ENCODE data around the gene RAI1. TPM values are rescaled to one million over a fixed set of nuclear protein-coding genes. Genes with fewer than 3 reads are reported as not detected.

Gene RAI1
- total and polyA plus RNA-seq, 2 experiments from 2014 or later = 0.87 to 0.89 TPM

GRCh38 chr17:17783825-17784656 is 102.8 kb downstream of the RAI1 start:
- Histone ChIP-seq H3K36me3 (ENCODE audit: insufficient read depth) (no peaks in the 10 kb centered on the region), H3K9me2 (ENCODE audit: insufficient read depth) (no peaks in the 10 kb centered on the region), H2AFZ (peak overlapping the region; percentile 85), H3F3A (replicated peaks; ENCODE audit: low read depth) (peaks cover 24% of the 10 kb centered on the region; the same call in 1 of the 2 replicates), H3K27me3 (ENCODE audit: insufficient read depth) (peaks cover 55% of the 10 kb centered on the region), H4K20me1 (replicated peaks; ENCODE audit: insufficient read depth) (no peaks in the 10 kb centered on the region), H3K4me2 (peak overlapping the region; percentile 99), H3K27ac (ENCODE audit: low read depth) (no peak overlapping the region), H3K4me1 (ENCODE audit: insufficient read depth) (peaks cover 37% of the 10 kb centered on the region), H3K79me2 (replicated peaks; ENCODE audit: insufficient read depth) (no peaks in the 10 kb centered on the region), H3K4me3 (peak overlapping the region; percentile 87)
- Mint-ChIP-seq H3K4me3 (peak overlapping the region; percentile 77), H3K36me3 (ENCODE audit: low read depth) (no peaks in the 10 kb centered on the region), H3K9me3 (no peaks in the 10 kb centered on the region), H3K27me3 (ENCODE audit: insufficient read depth, low read depth, poor library complexity) (peaks cover 41% of the 10 kb centered on the region), H3K4me1 (peaks cover 45% of the 10 kb centered on the region), H3K27ac (no peak overlapping the region; the same call in 1 of the 2 replicates)
- TF ChIP-seq REST (IDR thresholded peaks at IDR 0.05; ENCODE audit: unreplicated experiment) (no peak), CREB1 (CRISPR knock-in tag; IDR thresholded peaks at IDR 0.05; ENCODE audit: low read depth) (no peak), ZNF114 (CRISPR knock-in tag; IDR thresholded peaks at IDR 0.05) (no peak), JUNB (IDR thresholded peaks at IDR 0.05; ENCODE audit: unreplicated experiment) (no peak), NANOG (IDR thresholded peaks at IDR 0.05; ENCODE audit: borderline replicate concordance) (no peak), ZNF462 (CRISPR knock-in tag; IDR thresholded peaks at IDR 0.05) (no peak), POLR2AphosphoS5 (IDR thresholded peaks at IDR 0.05; ENCODE audit: low read depth) (no peak), EZH2phosphoT487 (IDR thresholded peaks at IDR 0.05; ENCODE audit: unreplicated experiment) (no peak), STAT1 (IDR thresholded peaks at IDR 0.05; ENCODE audit: unreplicated experiment) (no peak), ETS1 (IDR thresholded peaks at IDR 0.05) (no peak), EZH2 (IDR thresholded peaks at IDR 0.05; ENCODE audit: low read depth, unreplicated experiment) (no peak), ZNF331 (CRISPR knock-in tag; IDR thresholded peaks at IDR 0.05; ENCODE audit: low read depth) (no peak)
- TF ChIP-seq, protein P1, sequence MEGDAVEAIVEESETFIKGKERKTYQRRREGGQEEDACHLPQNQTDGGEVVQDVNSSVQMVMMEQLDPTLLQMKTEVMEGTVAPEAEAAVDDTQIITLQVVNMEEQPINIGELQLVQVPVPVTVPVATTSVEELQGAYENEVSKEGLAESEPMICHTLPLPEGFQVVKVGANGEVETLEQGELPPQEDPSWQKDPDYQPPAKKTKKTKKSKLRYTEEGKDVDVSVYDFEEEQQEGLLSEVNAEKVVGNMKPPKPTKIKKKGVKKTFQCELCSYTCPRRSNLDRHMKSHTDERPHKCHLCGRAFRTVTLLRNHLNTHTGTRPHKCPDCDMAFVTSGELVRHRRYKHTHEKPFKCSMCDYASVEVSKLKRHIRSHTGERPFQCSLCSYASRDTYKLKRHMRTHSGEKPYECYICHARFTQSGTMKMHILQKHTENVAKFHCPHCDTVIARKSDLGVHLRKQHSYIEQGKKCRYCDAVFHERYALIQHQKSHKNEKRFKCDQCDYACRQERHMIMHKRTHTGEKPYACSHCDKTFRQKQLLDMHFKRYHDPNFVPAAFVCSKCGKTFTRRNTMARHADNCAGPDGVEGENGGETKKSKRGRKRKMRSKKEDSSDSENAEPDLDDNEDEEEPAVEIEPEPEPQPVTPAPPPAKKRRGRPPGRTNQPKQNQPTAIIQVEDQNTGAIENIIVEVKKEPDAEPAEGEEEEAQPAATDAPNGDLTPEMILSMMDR (conservative IDR thresholded peaks at IDR 0.05; ENCODE audit: low read depth in 2 of 2) = no peak
- peak; percentile 76 for DNase-seq (ENCODE audit: low spot score)
- ATAC-seq = peak; percentile 9

Data from GM23338 (cell line).